ENCODE data around the gene PRKAR1B.

PRKAR1B gene

GRCh38 chr7:518630-519483 is 208.2 kb downstream of the PRKAR1B start (continued):
- TF ChIP-seq CTCF (tag by site-specific recombination; IDR thresholded peaks at IDR 0.05) (no peak; the same call in 1 of the 2 replicates), ZXDB (tag by site-specific recombination; IDR thresholded peaks at IDR 0.05) (0 out of 2 replicates have a peak, but pooled peaks have one; percentile 28), ZNF585B (tag by site-specific recombination; IDR thresholded peaks at IDR 0.05) (no peak), ZNF112 (tag by site-specific recombination; IDR thresholded peaks at IDR 0.05) (no peak), GLIS1 (tag by site-specific recombination; IDR thresholded peaks at IDR 0.05) (peak; percentile 59), ZBTB7A (tag by site-specific recombination; IDR thresholded peaks at IDR 0.05; ENCODE audit: low read depth) (no peak), FEZF1 (tag by site-specific recombination; IDR thresholded peaks at IDR 0.05) (no peak), SCRT1 (tag by site-specific recombination; IDR thresholded peaks at IDR 0.05; ENCODE audit: borderline replicate concordance) (no peak), PRDM10 (tag by site-specific recombination; IDR thresholded peaks at IDR 0.05) (no peak), ZNF350 (tag by site-specific recombination; IDR thresholded peaks at IDR 0.05) (no peak), PRDM2 (tag by site-specific recombination; IDR thresholded peaks at IDR 0.05; ENCODE audit: borderline replicate concordance) (no peak), ZNF391 (tag by site-specific recombination; IDR thresholded peaks at IDR 0.05; ENCODE audit: borderline replicate concordance, low read depth) (no peak), ZNF660 (tag by site-specific recombination; IDR thresholded peaks at IDR 0.05) (no peak), ZNF169 (tag by site-specific recombination; IDR thresholded peaks at IDR 0.05) (no peak), REST (tag by site-specific recombination; IDR thresholded peaks at IDR 0.05) (0 out of 2 replicates have a peak, but pooled peaks have one; percentile 15), TCF7L2 (IDR thresholded peaks at IDR 0.05; ENCODE audit: borderline replicate concordance, low read depth, low read length) (no peak), ZNF433 (tag by site-specific recombination; IDR thresholded peaks at IDR 0.05; ENCODE audit: low read depth) (no peak), EGR2 (tag by site-specific recombination; IDR thresholded peaks at IDR 0.05; ENCODE audit: low read depth) (no peak), ZNF292 (tag by site-specific recombination; IDR thresholded peaks at IDR 0.05; ENCODE audit: borderline replicate concordance, low read depth) (no peak), ZBTB21 (tag by site-specific recombination; IDR thresholded peaks at IDR 0.05) (no peak), SP7 (tag by site-specific recombination; IDR thresholded peaks at IDR 0.05) (peak; percentile 55), SALL2 (tag by site-specific recombination; IDR thresholded peaks at IDR 0.05; ENCODE audit: borderline replicate concordance) (no peak), ZNF514 (tag by site-specific recombination; IDR thresholded peaks at IDR 0.05) (no peak), ZNF596 (tag by site-specific recombination; IDR thresholded peaks at IDR 0.05) (no peak), KLF1 (tag by site-specific recombination; IDR thresholded peaks at IDR 0.05) (peak; percentile 45; the same call in 1 of the 2 replicates)
